Measurements from ENCODE around the gene NAV1.
"Not testable (repeated sequence)": the region's sequence is repeated elsewhere in the genome, so short reads cannot be mapped to it uniquely, and the experiment has no call there.

The NAV1 gene, protein sequence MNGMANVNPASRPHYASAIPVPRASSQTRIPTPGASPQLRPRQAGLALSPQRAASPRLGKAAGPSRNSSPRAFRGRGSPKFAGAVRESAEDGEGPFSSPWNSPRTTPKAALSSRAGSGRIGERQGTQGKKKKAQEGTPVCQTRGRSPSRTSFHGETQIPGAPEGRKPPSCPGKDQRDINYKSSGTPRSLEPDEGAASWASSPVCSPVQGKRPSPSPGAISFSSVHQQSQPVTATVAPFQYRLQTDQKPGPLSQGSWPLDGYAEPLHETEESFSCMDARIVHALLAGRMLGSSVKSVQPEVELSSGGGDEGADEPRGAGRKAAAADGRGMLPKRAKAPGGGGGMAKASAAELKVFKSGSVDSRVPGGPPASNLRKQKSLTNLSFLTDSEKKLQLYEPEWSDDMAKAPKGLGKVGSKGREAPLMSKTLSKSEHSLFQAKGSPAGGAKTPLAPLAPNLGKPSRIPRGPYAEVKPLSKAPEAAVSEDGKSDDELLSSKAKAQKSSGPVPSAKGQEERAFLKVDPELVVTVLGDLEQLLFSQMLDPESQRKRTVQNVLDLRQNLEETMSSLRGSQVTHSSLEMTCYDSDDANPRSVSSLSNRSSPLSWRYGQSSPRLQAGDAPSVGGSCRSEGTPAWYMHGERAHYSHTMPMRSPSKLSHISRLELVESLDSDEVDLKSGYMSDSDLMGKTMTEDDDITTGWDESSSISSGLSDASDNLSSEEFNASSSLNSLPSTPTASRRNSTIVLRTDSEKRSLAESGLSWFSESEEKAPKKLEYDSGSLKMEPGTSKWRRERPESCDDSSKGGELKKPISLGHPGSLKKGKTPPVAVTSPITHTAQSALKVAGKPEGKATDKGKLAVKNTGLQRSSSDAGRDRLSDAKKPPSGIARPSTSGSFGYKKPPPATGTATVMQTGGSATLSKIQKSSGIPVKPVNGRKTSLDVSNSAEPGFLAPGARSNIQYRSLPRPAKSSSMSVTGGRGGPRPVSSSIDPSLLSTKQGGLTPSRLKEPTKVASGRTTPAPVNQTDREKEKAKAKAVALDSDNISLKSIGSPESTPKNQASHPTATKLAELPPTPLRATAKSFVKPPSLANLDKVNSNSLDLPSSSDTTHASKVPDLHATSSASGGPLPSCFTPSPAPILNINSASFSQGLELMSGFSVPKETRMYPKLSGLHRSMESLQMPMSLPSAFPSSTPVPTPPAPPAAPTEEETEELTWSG (N-terminal part only)

DNA sequence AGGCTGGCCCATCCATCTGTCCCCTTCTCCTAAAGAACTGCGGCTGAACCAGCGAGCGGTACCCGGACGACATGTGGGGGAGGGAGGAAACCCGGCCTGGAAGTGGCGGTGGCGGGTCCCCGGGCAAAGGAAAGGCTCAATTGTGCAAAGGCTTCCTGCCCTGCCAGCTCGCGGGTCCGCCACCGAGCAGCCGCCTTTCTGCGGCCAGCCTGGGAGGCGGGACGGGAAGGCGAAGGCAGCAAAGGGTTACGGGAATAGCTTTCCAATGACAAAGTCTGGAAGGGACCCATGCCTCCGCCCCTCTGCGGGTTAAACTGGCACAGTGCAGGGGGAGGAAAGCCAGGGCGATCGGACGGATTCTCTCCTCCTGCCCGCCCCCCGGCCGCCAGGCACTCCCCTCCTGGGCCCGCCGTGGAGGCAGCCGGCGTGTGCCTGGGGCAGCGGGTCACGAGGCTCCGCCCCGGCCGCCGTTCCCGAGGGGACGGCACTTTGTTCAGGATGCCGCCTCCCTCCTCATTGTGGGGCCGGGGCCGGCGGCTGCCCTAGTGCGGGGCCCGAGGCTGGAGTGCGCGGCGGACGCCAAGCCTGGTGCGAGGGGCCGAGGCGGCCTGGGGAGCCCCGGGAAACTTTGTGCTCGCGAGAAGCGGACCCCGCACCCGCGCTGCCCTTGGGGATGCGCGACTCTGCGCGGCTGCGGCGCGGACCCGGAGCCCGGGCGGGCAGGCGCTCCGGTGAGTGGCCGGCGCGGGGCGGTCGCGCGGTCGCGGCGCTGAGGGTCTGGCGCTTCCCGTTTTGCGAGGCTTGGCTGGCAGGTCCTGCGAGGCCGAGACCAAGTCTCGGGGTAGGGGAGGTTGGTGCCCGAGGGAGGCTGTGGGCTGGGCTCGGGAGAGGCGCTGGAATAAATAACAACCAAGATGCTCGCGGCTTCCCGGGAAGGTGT, at the start of gene NAV1:
Gene NAV1 (plus strand): TSS at position 516 of the 940 bp plus-strand sequence. CDS start 83,758 bp downstream, outside the sequence.
- no peak for DNase-seq

DNA sequence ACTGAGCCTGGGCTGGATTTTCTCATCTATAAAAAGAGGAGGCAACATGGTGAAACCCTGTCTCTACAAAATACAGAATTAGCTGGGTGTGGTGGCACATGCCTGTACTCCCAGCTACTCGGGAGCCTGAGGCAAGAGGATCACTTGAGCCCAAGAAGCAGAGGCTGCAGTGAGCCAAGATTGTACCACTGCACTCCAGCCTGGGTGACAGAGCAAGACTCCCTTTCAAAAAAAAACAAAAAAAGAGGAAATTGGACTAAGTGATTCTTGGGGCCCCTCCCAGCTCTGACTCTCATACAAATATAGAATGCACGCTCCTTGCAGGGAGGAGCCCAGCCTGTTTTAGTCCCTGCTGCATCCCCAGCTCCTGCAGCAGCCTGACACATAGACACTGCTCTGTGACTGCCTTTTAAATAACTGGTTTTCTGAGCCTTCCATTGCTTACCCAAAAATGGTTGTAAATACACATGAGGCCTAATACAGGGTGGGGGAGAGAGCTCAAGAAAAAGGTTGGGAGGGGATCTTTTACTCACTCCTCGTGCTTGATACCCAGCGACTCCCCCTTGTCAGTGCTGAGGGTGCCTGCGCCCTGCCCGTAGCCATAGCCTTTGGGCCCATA, 49.2 kb upstream of the NAV1 start:
- DNase-seq = no peak

DNA sequence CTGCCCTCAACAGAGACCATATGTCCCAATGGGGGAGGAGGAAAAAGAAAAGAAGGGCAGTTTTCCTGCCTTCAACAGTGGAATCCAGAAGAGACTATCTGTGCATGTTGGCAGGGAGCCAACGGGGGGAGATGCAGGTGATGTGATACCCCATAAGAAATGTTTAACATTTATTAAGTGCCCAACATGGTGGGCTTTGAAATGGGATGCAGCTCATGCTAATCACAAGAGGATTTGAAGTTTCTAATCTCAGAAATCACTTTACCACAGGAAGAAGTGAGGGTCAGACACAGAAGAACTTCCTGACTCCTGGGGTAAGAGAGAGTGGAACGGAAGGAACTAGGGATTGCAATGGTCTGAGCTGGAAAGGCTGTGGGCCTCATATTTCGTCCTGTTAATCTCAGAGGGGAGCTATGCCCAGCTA, 48.2 kb upstream of the NAV1 start:
- DNase-seq = no peak

DNA sequence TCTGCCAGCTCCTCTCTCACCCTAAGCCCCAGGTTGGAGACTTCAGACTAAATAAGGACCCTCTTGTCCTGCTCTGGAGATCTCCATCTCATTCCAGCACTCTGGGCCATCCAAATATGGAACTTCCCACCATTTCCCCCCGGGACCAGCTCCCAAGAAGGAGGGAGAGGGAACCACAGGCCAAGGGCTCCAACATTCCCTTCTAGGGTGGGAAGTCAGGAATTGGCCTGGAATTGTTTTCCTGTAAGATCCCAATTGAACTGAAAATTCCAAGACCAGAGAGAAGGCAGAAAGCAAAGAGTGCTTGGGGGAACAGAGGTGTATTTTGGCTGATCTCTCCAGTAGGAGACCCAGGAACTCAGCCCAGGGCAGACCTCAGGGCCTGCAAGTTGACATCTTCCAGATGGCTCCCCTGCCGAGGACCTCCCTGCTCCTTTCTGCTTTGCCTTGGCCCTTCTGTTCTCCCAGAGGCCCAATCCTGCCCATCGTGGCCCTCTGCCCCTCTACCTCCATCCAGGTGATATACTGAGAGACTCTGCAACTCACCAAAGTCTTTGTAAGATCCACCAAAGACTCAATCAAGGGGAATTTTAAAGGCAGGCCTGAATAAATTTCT, 46.9 kb upstream of the NAV1 start:
- DNase-seq = no peak

DNA sequence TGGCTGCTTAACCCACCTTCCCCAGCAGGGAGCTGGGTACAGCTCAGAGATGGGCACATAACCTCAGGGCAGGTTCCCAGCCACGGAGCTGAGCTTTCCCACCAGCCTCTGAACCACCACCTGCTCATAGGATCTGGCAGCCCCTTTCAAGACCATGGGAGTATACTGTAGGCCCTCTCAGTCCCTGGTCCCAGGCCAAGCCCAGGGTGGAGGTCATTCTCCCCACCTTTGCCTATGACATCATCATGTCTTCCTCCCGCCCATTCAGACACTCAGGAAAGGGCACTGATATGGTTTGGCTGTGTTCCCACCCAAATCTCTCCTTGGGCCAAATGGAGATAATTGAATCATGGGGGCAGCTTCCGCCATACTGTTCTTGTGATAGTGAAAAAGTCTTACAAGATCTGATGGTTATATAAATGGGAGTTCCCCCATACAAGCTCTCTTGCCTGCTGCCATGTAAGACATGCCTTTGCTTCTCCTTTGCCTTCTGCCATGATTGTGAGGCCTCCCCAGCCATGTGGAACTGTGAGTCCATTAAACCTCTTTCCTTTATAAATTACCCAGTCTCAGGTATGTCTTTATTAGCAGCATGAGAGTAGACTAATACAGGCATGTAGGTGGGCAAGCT, 45.8 kb upstream of the NAV1 start:
- DNase-seq = not testable (repeated sequence)

DNA sequence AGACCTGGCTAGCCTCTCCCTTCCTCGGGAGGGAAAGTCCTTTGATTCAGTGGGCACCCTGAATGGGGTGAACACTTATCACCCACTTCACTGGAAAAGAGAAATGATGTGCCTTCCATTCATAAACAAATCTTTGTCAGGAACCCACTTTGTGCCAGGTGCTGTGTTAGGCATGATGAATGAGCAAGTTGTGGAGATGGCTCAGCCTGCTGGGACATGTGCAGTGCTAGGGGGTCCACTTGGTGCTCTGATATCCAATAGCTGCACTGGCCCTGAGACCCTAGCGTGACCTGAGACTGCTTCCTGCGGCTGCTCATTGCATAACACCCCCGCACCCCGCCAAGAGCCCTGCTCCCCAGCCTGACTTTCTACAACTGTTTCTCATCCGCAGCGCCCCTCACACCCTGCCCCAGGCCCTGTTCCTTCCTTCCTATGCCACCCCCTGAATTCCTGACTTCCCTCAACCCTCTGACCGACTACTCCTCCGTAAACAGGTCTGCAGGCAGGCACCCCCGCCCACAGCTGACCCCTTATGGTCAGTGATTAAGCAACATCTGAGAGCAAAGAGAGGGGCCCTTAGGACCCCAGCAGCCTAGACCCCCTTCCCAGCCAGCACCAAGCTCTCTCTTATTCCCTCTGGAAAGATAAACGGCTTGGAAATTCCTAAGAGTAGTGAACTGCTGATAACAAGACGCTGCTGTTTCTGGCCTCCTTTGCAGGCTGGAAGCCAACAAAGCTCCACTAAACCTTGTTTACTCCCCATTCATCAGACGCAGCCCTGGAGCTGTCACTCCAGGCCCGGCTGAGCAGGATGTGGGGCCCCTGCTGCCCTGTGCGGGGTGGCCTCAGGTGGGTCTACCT, 44.9 kb upstream of the NAV1 start:
- DNase-seq = no peak

DNA sequence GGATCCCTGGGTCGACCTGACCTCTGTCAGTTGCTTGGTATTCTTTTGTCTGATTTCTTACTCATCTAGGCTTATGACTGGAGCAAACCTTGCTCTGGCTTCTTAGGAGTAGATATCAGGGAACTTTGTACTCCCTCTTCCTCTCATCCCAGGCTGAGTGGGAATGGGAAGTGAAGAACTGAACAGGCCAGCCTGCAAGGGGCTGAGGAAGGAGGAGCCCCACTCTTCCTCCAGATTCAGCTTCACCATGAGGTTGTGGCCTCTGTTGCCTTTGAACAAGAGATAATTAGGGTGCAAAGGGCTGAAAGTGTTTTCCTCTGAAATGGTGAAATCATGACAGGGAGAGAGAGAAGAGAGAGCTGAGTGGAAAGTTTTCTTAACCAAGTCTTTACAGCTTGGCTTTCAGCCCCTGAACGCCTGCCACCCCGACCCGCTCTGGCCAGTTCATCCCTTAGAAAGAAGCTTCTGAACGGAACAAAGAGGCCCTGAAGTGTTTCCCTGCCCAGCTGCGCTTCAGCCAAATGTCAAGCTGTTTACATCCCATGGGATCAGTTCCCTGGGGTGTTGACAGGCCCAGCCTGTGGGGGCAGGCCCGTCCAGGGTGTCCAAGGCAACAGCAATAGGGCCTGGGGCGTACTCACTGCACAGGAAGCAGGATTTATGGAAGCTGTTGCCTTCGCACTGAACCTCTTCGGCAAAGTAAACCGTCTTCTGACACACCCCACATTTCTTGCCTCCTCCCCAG, 43.2 kb upstream of the NAV1 start:
- DNase-seq = no peak

DNA sequence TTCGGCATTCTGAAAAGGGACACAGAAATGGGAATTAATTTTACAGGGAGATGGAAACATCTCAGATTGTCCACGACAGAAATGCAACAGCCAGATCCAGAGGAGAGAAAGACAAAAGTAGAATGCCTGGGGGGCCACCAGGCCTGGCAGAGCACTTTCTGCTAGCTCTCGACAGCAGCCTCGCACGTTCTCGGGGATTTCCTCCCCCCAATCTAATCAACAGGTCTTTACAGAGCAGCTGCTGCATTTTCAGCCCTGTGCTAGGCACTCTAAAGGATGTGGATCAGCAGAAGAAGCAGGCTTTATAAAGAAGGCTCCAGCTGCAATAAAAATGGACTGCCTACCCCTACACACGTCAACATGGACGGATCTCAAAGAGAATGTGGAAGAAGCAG, 42.6 kb upstream of the NAV1 start:
- DNase-seq = no peak

DNA sequence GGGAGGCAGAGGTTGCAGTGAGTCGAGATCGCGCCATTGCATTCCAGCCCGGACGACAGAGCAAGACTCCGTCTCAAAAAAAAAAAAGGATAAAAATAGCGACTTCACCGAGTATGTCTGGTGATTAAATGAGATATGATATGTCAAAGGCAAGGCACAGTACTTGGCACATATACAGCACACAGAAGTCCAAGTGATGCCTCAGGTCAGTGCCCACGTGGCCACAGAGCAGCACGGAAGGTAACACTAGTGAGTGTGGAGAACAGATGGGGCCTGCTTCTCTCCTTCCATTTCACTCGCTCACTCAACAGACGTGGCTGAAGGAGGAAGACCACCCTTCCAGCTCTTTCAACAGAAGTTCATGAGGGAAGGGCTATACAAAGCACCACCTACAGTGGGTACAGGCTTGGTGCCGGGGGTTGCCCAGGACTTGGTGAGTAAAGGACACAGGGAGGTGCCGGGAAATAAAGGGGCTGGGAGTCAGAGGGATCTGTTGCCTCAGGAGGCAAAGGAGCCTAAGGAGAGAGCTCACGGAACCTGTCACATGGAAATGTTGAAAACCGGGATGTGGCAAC, 40.9 kb upstream of the NAV1 start:
- DNase-seq = no peak

DNA sequence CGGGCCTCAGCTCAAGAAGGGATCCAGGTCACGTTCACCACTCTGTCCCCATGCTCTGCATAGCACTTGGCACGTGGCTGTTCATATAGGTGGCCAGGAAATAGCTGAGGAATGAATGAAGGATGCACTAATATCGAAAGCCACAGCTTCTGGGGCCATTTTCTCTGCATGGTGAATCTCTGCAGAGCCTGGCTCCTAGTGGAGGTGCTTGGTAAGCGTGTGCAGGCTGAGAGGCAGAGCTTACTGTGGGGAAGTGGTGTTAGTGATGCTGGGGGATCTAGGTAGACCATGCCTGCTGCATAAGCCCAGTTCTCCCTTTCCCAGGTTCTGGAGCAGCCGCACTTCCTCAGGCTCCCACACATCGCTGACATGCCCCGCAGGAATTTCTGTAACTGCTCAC, 40.3 kb upstream of the NAV1 start:
- DNase-seq = no peak

DNA sequence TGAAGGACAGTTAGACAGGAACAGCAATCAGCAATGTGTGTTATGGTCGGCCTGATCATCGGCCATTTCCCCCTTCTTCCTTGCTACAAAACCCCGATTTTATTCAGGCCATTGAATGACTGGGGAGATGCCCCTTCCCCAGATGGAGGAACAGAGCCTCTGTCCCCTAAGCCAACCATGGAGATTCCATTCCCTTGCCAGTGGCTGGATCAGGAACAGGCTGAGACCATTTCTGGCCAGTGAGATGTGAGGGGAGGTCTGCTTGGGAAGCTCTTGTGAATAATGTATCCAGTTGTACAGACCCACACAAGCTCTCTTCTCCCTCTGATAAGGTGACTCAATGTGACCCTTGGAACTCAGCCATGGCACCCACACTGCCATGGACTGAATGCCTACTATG, 39.7 kb upstream of the NAV1 start:
- DNase-seq = no peak

DNA sequence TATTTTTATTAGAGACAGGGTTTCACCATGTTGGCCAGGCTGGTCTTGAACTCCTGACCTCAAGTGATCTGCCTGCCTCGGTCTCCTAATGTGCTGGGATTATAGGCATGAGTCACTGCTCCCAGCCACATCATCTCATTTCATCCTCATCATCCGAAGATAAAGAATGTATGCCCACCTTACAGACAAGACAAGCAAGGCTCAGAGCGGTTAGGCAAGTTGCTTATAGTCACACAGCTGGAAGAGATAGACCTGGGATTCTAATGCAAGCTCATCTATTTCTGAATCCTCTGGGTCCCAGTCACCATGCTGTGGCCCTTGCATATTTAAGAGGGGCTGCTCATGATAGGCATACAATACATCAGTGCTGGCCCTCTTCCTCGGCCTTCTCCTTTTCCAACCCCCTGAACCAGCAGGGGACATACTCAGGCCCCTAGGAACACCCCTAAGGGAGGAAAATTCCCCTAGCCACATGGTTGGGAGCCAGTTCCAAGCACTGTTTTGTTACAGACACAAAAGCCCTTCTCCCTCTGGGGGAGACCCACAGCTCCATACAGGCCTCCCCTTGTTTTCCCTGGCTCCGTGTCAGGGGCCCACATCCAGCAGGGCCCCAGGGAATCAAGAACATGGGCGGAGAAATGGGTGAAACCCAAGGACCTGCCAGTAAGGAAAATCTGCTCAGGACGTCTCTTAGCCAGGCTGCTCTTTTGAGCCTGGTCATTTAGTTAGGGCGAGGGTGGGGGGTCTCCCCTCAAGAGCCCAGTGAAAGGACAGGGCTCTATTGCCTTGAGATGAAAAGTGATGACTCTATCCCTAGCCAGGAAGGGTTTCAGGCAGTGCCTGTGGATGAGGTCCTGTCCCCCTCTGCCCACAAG, 38.9 kb upstream of the NAV1 start:
- DNase-seq = no peak

DNA sequence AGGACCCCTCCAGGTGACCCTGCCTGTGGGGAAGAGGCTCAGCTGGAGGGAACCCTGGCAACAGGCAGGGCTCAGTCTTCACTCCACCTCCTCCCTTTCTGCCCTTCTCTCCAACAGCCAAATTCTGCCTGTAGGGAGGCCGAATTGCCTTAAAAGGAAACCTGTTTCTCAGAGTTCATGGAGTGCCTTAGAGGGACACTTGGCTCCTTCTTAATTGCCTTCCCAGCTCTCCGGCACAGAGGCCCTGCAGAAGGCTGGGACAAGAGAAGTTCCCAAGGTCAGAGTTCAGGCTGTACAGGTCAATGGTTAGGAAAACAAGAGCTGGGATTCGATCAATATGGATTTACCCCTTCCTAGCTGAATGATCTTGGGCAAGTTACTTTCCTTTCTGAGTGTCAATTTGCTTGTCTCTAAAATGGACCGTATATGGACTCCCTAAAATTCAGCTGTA, 38.2 kb upstream of the NAV1 start:
- no peak for DNase-seq

DNA sequence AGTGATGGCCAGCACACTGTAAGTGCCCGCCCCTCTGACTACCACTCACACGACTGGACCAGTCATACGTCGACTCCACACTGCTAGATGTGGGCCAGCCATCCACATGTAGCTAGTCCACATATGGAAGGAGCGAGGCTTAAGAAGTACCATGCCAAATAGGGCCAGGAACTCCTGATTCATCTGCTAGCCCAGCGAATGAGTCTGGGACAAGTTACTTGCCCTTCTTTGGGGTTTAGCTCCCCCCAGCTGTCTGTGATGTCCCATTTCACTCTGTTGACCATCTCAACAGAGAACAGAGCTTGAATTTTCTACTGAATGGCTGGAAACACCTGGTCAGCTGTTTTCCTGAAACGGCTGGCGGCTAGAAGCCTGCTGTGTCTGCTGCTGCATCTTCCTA, 37.8 kb upstream of the NAV1 start:
- no peak for DNase-seq

DNA sequence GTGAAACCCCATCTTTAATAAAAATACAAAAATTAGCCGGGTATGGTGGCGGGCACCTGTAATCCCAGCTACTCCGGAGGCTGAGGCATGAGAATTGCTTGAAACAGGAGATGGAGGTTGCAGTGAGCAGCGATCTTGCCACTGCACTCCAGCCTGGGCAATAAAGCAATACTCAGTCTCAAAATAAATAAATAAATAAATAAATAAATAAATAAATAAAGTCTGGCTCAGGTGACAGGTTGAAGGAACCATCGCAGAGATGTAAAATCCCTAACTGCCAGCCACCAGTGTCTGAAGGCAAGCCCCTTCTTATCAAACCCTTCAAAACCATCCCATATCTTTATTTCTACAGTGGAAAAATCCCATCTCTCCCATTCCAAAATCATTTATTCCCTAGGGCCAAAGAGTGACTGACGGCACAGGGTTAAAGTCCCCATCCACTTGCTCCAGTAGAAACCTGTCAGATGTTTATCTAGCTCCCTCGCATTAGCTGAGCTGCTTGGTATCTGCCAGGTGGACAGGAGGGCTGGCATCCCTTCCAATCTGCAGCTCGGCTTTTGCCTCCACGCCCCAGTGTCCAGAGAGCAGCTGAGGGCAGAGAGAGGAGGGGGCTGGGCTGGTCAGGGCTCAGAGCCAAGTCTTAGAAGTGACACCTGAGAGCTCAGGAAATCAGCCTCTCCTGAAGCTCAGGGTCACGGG, 37.0 kb upstream of the NAV1 start:
- DNase-seq = peak; percentile 52

DNA sequence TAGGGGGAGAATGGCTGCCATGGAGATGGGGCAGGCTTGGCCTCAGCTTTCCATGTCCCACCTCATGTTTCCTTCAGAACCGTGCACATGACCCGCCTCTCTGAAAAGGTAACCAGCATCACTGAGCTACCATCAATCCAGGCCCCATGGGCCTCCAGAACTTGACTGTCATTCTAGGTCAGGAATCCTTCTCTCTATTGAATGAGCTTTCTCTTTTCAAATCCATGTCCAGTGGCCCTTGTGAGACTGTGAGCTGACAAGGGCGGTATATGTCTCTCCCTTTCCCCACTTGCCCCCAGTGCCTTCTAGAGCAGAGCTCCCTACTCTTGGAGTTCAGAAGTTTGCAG, 36.4 kb upstream of the NAV1 start:
- no peak for DNase-seq
